Kidney (tissue), 14 donors: ENCODE measurements around the gene ARHGDIA. TPM values are rescaled to one million over a fixed set of nuclear protein-coding genes. Genes with fewer than 3 reads are reported as not detected.
A peak's percentile ranks its signal among the peaks of the same experiment; 100 is the strongest.

Experiments used
- DNase-seq, 5 donors: peaks; one replicate each; pipeline ENCODE4 v3.0.0-alpha.2; 2013 to 2020
- FAIRE-seq: peaks from 2 replicates; lab custom pipeline; 2012; peaks lifted over from hg19 to GRCh38; lab: Jason Lieb, UNC
- H3K27ac ChIP-seq, 2 donors: one replicate each; pipeline ENCODE4 v1.7.0; 2013; ENCODE audit warnings: low read depth in 2 of 2, low read length in 2 of 2, inconsistent platforms in 1 of 2
- H3K27me3 ChIP-seq: one replicate; pipeline ENCODE4 v1.7.1; 2013; ENCODE audit warnings: low read length, inconsistent platforms; ENCODE audit not compliant: control insufficient read depth, insufficient read depth
- H3K36me3 ChIP-seq, 3 donors: one replicate each; pipeline versions ENCODE4 v1.7.0 to v1.7.1; 2013; ENCODE audit warnings: low read length in 3 of 3, control low read depth in 1 of 3, inconsistent platforms in 1 of 3; ENCODE audit not compliant: insufficient read depth in 3 of 3, control insufficient read depth in 2 of 3
- H3K4me1 ChIP-seq, 3 donors: one replicate each; pipeline versions ENCODE4 v1.7.0 to v1.7.1; 2013; ENCODE audit warnings: low read length in 3 of 3, inconsistent platforms in 1 of 3, low read depth in 1 of 3; ENCODE audit not compliant: control insufficient read depth in 2 of 3, insufficient read depth in 2 of 3
- H3K4me3 ChIP-seq, 3 donors: one replicate each; pipeline versions ENCODE4 v1.7.0 to v1.8.1; 2013; ENCODE audit warnings: low read length in 3 of 3, control low read depth in 1 of 3, inconsistent platforms in 1 of 3
- H3K9ac ChIP-seq, 3 donors: one replicate each; pipeline versions ENCODE4 v1.7.0 to v1.7.1; 2013; ENCODE audit warnings: low read length in 3 of 3, control low read depth in 1 of 3, inconsistent platforms in 1 of 3
- H3K9me3 ChIP-seq, 3 donors: one replicate each; pipeline versions ENCODE4 v1.7.0 to v1.7.1; 2013; ENCODE audit warnings: low read length in 3 of 3, control low read depth in 1 of 3, inconsistent platforms in 1 of 3; ENCODE audit not compliant: control insufficient read depth in 2 of 3, insufficient read depth in 1 of 3
- CTCF ChIP-seq: IDR thresholded peaks from 3 replicates; pipeline ENCODE4 v1.5.1; 2012; ENCODE audit warnings: mild to moderate bottlenecking, moderate library complexity, borderline replicate concordance; ENCODE audit not compliant: insufficient read depth; ENCODE audit errors: extremely low read depth
- intact Hi-C: fragments of 100-400 bp; cut with DNase I; formaldehyde crosslinking; loops from one replicate; pipeline ENCODE4 v1.11.1; 2022
- polyA plus RNA-seq: library from polyadenylated mRNA; stranded (reverse); fragments of 350-450 nt; fragmentation: Illumina TruSeq; extraction: RNeasy Lipid Tissue Mini Kit (QIAGEN cat#74804); gene quantifications from one replicate; pipeline ENCODE4 v1.2.3, GENCODE V29; 2014; ENCODE audit warnings: low read depth, low replicate concordance; ENCODE audit not compliant: insufficient read depth
- total RNA-seq: library from RNA; stranded (reverse); fragmentation: NEBNext Ultra II Directional; extraction: Animal tissue kit (Norgen Biotek cat#: 25700); gene quantifications from one replicate; pipeline ENCODE4 v1.2.1, GENCODE V29; 2021
- donor health status: control.
- donor health status: control.
- donor health status: control.
- donor health status: control.
- donor health status: control.
- donor health status: DM: yes; HTN: yes; CAD: no.
- donor health status: Normal renal cell carcinoma (clear cell type).

The ARHGDIA gene
- total and polyA plus RNA-seq, 2 donors from 2014 or later = 424 to 453 TPM

GRCh38 chr17:81903415-81903831, 32.3 kb upstream of the ARHGDIA start:
- no peaks in the 10 kb centered on the region for H3K9me3 ChIP-seq
- FAIRE-seq (no peak), DNase-seq (peak in 1 of 5 donors; percentile 70)
- intact Hi-C loops = no loop called here
- no peak for TF ChIP-seq CTCF
- no peak overlapping the region for H3K4me3 ChIP-seq
- peaks cover 0 to 3% (median 0%) of the 10 kb centered on the region in 3 donors for H3K4me1 ChIP-seq
- H3K36me3 ChIP-seq = peaks cover under 1 to 20% (median 3%) of the 10 kb centered on the region in 3 donors
- no peak overlapping the region for H3K27ac ChIP-seq
- H3K9ac ChIP-seq = no peak overlapping the region
- no peaks in the 10 kb centered on the region for H3K27me3 ChIP-seq

GRCh38 chr17:81902653-81903414, 31.7 kb upstream of the ARHGDIA start:
- intact Hi-C loops = no loop called here
- no peaks in the 10 kb centered on the region for H3K9me3 ChIP-seq
- FAIRE-seq (no peak), DNase-seq (peak in 1 of 5 donors; percentile 80)
- no peak overlapping the region for H3K27ac ChIP-seq
- H3K4me1 ChIP-seq = peaks cover 0 to 3% (median 0%) of the 10 kb centered on the region in 3 donors
- no peak for TF ChIP-seq CTCF
- no peak overlapping the region for H3K4me3 ChIP-seq
- no peak overlapping the region for H3K9ac ChIP-seq
- H3K27me3 ChIP-seq = no peaks in the 10 kb centered on the region
- peaks cover 3 to 20% (median 6%) of the 10 kb centered on the region in 3 donors for H3K36me3 ChIP-seq

GRCh38 chr17:81902023-81902652, 31.0 kb upstream of the ARHGDIA start, which contains the start of gene NPB:
Gene NPB, plus strand, starts transcription at chr17:81902238. Its CDS starts 40 bp downstream, at chr17:81902278.
- Histone ChIP-seq H3K27ac (no peak within 1 kb of the TSS), H3K4me3 (no peak within 1 kb of the TSS), H3K27me3 (no peaks in the 10 kb centered on the region), H3K4me1 (peaks cover 0 to 3% (median 0%) of the 10 kb centered on the region in 3 donors), H3K9ac (no peak within 1 kb of the TSS), H3K9me3 (no peaks in the 10 kb centered on the region), H3K36me3 (peaks cover 3 to 23% (median 3%) of the 10 kb centered on the region in 3 donors)
- peak in 3 of 5 donors; percentile 18 to 79 (median 57) for DNase-seq
- intact Hi-C loops = no loop called here
- no peak for FAIRE-seq
- TF ChIP-seq CTCF = no peak
